Measurements from ENCODE around the gene EXOC3.
"Not testable (repeated sequence)": the region's sequence is repeated elsewhere in the genome, so short reads cannot be mapped to it uniquely, and the experiment has no call there.

Gene EXOC3

DNA sequence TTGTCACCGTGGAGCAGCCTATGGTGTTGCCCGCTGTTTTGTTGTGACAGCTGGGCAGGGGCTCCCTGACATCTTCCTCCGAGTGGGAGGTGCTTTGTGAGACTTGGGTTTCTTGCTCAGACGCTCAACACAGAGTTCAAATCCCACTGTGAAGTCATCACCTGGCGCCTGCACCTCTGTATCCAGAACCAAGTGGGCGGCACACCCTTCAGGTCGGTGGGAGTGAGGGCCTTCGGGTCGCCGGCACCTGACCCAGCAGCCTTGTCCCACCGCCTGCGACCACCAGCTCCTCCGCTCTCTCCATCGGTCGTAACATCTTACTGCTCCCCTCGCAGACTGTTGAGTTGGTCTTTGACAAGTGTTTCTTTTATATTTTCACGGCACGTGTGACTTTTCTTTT lies 37.6 kb upstream of the EXOC3 start:
- in situ Hi-C loops (cut with MboI; ENCODE audit: low pct_unique_long_range_greater_than_20kb, low sequenced_read_pairs): no loop called here
- no peak for DNase-seq

DNA sequence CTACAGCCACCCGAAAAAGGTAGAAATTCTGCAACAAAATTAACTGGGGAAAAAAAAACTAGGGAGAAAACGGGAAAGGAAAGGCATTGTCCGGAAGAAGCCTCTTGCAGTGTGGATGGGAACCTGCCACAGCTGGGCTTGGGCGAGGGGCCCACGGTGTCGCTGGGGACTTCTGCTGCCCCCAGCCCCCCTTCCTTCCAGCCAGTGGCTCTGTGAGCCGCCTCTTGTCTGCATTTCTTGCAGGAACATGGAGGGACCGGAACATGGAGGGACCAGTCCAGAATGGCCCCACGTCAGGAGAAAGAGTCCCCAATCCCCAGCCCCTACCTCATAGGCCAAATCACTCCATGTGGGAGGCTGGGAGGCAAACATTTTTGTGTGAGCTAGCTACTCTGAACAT lies 36.9 kb upstream of the EXOC3 start:
- DNase-seq: no peak
- in situ Hi-C loops (cut with MboI; ENCODE audit: low pct_unique_long_range_greater_than_20kb, low sequenced_read_pairs): no loop called here

DNA sequence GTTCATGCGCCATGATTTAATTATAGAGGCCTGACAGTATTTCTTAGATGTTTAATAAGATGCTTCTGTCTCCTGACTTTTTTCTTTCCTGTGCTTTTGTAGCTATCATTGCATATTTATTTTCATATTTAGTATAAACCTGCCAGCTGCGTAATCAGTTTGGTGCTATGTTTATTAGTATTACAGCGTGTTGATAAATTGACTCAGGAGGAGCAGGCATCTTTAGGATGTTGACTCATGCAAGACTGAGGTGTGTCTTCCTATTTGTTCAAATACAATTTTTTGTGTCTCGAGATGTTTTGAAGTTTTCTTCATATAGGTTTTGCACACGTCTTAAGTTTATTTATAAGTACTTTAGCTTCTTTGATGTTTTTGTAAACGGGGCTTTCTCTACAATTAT lies 35.9 kb upstream of the EXOC3 start:
- in situ Hi-C loops (cut with MboI; ENCODE audit: low pct_unique_long_range_greater_than_20kb, low sequenced_read_pairs): no loop called here
- no peak for DNase-seq

DNA sequence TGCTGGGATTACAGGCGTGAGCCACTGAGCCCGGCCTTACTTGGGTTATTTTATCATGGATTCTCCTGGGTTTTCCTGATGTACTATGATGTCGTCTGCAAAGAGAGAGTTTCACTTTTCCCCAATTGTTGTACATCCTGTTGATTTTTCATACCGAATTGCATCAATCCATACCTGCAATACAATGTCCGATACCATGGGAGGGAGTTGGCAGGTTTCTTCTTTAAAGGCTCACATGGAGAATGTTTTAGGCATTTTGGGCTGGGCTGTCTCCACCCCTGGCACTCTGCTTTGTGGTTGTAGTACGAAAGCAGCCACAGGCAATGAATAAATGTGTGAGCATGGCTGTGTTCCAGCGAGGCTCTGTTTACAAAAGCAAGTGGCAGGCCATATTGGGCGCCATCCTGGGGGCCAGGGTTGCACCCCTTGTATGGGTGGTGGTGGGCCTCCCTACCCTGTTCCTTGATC lies 35.1 kb upstream of the EXOC3 start:
- no peak for DNase-seq
- in situ Hi-C loops (cut with MboI; ENCODE audit: low pct_unique_long_range_greater_than_20kb, low sequenced_read_pairs): no loop called here

DNA sequence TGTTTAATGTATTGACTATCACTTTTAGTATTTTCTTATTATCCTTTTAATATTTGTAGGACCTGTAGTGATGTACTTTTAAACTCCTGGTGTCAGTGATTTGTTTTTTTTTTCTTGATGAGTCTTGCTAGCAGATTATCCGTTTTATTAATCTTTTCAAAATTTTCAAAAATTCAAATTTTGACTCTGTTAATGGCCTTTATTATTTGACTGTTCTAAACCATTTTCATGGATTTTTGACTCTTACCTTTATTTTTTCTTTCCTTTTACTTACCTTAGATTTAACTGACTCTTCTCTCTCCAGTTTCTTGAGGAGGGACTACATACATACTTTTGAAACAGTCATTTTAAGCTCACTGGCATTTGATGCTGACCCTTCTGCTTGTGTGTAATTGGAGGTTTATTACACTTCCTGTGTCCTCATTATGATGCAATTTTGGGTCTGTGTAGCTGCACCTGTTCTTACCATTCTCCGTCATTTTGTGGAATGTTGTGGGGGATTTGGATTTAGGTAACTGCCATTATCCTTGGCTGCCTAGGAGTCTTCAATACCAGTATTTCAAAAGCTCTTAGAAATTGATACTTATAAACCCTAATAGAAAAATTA lies 32.0 kb upstream of the EXOC3 start:
- no peak for DNase-seq
- in situ Hi-C loops (cut with MboI; ENCODE audit: low pct_unique_long_range_greater_than_20kb, low sequenced_read_pairs): no loop called here

DNA sequence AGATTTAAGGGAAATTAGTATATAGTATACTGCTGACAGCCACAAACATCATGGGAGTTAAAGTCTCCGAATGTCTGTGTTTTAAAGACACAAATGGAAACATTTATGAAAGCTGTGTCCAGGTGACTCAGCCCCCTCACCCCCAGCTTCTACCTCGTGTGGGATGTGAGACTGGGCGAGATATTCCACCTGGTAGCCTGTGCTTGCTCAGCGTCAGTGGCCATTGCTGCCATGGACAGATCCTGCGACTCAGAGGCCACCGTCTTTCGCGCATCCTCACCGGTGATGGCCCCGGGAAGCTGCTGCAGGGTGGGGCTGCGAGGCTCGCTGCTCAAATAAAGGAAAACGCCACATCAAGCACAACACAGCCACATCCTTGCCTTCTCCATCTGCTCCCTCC lies 31.2 kb upstream of the EXOC3 start:
- DNase-seq: no peak
- in situ Hi-C loops (cut with MboI; ENCODE audit: low pct_unique_long_range_greater_than_20kb, low sequenced_read_pairs): no loop called here

DNA sequence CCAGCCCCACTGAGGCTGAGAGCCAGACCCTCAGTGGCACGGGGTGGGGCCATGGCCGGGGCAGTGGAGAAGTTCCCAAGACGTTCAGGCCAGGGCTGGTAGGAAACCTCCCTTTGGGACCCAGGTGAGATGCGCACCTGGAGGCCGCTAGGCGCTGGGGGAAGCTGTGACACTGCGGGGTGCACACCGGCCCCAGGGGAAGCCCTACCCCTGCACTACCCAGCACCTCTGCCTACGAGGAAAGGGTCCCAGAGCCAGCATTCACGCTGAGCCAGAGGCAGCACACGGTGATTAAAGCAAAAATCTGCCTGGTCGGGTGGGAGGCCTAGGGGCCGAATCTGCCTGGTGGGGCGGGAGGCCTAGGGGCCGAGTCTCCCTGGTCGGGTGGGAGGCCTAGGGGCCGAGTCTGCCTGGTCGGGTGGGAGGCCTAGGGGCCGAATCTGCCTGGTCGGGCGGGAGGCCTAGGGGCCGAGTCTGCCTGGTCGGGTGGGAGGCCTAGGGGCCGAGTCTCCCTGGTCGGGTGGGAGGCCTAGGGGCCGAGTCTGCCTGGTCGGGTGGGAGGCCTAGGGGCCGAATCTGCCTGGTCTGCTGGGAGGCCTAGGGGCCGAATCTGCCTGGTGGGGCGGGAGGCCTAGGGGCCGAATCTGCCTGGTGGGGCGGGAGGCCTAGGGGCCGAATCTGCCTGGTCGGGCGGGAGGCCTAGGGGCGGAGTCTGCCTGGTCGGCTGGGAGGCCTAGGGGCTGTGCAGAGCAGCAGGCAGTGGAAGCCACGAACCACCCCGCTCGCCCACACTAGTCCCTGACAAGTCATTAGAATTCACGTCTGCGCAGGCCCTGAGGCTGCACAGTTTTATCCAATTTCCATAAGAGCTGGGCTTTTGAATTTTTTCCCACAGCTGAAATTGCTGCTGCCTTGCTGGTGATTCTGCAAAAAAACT lies 27.7 kb upstream of the EXOC3 start:
- DNase-seq; in situ Hi-C loops (cut with MboI; ENCODE audit: low pct_unique_long_range_greater_than_20kb, low sequenced_read_pairs): not testable (repeated sequence)

DNA sequence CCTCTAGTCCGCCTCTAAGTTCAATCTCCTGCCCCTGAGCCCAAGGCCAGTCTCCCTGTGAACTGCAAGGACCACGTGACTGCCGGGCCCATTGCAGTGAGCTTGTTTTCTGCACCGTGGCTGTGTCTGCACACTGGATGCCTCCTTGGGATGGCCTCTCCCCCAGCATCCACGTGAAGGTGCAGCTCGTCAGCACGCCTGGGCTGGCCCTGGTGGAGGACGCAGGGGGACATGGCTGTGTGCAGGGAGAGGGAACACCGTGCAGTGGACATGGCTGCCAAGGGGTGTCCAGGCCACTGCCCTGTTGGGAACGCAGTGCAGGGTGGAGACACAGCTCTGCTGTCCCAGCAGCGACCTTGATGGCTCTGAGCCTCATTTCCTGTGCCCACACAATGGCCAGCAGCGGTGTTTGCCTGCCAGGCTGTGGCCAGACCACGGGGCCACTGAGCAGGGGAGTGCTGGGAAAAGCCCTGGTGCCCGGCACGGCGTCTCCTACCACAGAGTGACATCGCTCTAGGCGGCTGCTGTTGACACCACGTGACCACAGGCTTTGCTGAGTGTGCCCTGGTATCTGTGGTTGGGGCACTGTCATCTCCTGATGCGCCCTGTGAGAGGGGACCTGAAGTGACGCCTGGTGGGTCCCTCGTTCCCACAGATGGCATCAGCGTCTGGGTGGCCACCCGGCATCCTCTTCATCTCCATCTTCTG lies 26.9 kb upstream of the EXOC3 start:
- DNase-seq: no peak
- in situ Hi-C loops (cut with MboI; ENCODE audit: low pct_unique_long_range_greater_than_20kb, low sequenced_read_pairs): no loop called here

DNA sequence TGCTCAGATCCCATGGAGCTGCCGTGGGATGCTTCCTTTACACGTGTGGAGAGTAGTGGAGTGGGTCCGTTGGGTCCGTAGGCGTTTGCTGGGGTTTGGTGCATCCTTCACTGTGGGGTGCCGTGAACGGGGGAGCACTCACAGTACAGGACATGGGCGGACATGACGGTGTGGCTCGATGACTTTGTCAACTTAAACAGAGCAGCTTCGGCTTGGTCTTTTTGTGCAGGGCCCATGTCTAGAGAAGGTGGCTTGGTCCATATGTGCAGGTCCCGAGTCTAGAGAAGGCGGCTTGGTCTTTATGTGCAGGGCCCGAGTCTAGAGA lies 26.4 kb upstream of the EXOC3 start:
- in situ Hi-C loops (cut with MboI; ENCODE audit: low pct_unique_long_range_greater_than_20kb, low sequenced_read_pairs): no loop called here

DNA sequence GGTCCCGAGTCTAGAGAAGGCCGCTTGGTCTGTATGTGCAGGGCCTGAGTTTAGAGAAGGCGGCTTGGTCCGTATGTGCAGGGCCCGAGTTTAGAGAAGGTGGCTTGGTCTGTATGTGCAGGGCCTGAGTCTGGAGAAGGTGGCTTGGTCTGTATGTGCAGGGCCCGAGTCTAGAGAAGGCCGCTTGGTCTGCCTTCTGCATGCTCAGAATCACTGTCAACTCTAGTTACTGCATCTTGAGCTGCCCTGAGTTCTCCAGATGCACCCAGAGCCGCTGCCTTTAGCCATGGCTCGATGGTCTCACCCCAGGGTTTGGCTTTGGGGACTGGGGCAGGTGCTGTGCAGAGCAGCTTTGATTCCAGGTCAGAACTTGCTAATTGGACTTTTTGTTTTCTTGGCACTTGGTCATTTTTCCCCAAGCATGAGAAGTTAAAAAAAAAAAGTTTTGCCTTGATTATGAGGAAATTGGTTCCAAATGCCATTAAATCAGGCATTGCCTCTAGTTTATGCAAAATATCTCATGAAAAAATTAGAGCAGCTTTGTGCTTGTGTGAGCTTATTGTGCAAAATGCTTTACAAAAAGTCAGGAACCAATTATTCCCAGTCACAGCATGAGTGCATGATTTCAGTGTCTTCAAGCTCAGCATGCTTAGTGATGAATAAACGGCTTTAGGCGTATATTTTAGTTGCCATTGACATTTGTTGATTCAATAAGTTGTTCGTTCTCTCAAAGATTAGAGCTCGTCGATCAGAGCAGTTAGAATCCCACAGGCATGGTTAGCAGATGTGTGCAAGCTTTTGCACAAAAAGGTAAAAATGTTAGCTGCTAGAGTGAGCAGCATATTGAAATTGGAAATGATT lies 25.4 kb upstream of the EXOC3 start:
- in situ Hi-C loops (cut with MboI; ENCODE audit: low pct_unique_long_range_greater_than_20kb, low sequenced_read_pairs): no loop called here

More for the DNA sequence above, 26.4 kb upstream of the EXOC3 start:
- no peak for DNase-seq

DNA sequence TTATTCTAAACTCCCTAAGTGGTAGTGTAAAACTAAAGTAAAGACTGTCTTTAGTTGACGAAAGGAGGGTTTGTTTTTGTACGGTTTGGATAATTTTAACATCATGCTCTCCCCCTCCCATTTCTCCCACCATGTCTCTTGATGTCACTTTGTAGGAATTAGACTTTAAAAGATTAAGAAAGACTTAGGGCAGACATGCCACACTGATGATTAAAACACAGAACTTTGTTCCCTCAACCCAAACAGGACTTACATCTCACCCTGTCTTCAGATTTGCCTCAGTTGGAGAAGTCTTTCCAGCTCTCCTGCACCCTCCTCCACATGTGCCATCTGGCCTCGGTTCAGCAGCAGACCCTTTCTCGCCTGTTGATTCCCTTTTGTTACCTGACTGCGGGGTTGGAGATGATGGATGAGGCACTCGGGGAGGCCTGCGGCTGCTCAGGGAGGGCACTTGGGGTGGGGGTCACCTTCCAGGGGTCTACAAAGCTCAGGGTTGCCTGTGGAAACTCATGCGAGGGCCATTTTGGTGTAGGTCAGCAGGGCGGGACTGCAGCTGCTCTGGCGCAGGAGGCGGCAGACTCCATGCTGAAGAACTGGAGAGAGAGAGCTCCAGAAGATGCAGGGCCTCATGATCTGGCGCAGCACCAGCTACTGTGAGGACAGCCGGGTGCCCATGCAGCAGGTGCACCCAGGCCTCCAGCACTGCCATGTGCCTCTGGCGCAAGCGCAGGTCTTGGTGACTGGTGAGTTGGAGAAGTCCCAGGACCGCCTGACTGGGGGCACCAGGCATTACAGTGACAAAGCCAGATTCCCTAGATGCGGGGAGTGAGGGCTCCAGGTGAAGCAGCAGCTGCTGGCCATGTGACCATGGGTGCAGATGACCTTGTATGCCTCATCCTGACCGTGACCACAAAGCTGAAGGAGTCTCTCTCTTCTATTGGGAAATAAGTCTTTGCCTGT lies 24.5 kb upstream of the EXOC3 start:
- in situ Hi-C loops (cut with MboI; ENCODE audit: low pct_unique_long_range_greater_than_20kb, low sequenced_read_pairs): no loop called here
- no peak for DNase-seq

More for the DNA sequence above, 25.4 kb upstream of the EXOC3 start:
- DNase-seq: no peak

DNA sequence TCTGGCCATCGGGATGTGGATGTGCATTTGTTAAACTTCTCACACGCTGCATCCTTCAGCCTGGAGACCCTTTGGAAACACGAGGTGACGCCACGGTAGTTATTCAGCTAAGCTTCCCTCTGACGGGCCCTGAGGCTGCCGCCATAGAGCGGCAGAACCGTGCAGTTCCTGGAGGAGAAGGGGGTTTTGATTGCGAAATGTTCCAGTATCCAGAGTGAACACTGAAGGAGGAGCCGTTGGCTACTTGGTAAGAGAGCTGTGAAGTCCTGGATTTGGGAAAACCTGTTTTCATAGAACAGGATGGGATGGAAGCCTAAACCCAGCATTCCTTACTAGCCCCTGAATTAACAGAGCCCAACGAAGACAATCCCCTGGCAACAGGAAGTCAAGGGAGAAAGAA lies 23.0 kb upstream of the EXOC3 start:
- in situ Hi-C loops (cut with MboI; ENCODE audit: low pct_unique_long_range_greater_than_20kb, low sequenced_read_pairs): no loop called here
- DNase-seq: no peak

DNA sequence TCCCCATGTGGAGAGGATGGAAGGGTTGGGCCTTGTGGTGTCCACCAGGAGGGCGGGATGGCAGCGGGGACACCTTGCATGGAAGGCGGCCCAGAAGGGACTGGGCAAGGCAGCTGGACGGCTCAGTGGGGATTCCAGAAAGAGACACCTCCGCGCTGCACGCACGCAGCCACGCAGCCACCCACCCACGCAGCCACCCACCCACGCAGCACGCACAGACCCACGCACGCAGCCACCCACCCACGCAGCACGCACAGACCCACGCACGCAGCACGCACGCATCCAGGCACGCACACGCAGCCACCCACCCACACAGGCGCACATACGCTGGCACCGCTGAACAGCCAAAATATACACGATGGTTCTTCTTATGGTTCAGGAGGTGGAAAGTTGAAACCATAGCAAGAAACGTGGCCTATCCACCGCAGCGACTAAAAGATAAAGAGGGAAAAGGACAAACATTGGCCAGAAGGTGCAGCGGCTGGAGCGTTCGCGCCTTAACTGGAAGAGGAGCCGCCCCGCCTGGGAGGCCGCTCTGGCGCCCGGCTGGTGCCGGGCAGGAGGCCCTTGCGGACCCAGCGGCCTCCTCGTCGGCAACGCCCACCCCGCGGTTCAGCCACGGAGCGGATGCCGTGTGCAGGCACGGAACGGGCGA lies 22.2 kb upstream of the EXOC3 start:
- in situ Hi-C loops (cut with MboI; ENCODE audit: low pct_unique_long_range_greater_than_20kb, low sequenced_read_pairs): no loop called here

DNA sequence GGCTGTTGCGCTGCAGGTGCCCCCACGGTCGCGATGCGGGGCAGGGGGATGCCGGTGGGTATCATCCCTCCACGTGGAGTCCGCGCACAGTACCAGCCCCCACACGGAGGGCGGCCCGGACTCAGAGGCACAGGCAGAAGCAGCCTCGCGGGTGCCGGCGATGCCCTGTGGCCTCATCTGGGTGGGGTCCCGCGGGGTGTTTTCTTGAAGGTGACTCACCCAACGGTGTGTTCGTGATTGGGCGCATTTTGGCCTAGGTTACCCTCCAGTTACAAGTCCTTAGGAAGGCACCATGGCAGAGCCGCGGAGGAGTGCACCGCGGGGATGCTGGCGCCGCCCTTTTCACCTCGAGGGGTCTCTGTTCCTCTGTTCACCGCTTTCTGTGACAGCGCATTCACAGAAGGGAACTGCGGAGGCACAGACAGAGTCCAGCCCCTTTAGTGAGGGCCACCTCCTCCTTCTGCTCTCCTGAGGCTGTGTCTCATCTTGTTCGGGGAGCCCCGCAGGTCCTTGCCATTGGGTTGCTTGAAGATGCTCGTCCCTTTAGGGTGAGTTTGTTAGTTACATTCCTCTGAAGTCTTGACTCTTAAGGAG lies 21.6 kb upstream of the EXOC3 start:
- in situ Hi-C loops (cut with MboI; ENCODE audit: low pct_unique_long_range_greater_than_20kb, low sequenced_read_pairs): no loop called here
- DNase-seq: no peak

More for the DNA sequence above, 22.2 kb upstream of the EXOC3 start:
- no peak for DNase-seq

DNA sequence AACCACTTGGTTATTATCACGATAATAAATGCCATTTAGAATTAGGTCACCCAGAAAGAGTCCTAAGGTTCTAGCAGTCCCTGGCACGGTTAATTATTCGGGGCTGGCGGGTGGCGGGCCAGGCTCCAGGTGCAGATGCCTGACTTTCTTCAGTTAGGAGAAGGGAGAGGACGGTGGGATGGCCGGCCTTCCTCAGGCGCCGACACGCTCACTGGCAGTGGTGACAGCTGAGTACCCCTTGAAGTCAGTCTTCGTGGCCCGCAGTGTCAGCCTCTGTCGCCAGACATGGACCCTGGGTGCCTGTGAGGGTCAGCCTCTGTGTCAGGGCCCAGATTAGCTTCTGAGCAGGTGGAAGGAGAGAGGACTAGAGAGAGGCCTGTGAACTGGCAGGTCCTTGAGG lies 21.1 kb upstream of the EXOC3 start:
- DNase-seq: no peak
- in situ Hi-C loops (cut with MboI; ENCODE audit: low pct_unique_long_range_greater_than_20kb, low sequenced_read_pairs): no loop called here

DNA sequence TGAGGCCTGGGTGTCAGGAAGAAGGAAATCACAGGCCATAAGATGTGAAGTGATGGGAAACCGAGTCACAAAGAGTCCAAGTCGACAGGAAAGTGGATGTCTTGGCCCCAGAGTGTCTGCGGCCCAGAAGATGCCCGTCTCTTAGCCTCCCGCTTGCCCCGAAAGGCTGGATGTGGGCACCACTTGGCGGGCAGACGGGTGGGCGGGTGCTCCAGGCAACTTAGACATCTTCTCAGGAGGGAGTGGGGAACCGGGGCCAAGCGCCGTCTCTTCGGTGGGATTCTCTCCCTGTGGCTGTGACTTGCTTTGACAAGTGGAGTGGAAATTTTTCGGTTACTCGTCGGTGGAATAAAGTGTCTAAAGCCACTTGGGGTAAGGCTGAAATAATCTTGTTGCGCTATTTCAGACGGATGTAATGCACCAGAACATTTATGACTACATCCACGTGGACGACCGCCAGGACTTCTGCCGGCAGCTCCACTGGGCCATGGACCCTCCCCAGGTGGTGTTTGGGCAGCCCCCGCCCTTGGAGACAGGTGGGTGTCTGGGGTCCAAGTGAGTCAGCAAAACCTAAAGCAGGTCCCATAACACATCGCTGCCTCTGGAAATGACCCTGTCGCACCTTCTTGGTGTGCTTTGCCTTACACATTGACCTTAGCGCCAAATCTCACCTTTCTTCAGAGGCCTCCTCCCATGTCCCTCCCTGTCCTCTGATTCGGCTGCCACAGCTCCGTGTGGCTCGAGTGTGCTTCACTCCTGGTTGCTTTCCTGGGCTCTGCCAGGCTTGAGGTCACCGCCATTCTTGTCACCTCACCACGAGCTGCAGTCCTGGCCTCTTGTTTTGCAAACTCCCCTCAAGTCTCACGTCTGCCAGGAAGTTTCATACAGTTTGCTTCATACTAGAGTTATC lies 20.4 kb upstream of the EXOC3 start:
- in situ Hi-C loops (cut with MboI; ENCODE audit: low pct_unique_long_range_greater_than_20kb, low sequenced_read_pairs): no loop called here
- DNase-seq: no peak

DNA sequence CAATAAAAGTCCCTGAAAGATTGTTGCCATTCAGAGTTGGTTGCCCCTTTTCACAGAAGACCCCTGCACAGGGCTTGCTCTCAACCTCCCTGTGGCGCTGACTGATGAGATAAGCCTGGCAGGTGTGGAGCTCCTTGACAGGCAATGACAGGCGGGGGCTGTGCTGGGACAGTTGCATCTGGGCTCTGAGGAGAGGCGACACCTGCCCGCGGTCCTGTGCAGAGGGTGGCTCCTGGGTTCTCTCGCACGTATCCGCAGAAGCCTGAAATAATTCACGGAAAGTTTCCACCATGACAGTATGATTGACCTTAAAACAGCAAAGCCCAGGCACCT lies 19.8 kb upstream of the EXOC3 start:
- in situ Hi-C loops (cut with MboI; ENCODE audit: low pct_unique_long_range_greater_than_20kb, low sequenced_read_pairs): no loop called here
- no peak for DNase-seq

Measured in KBM-7 (cell line).